ENCODE data around the gene AGPAT4.
"Not testable (repeated sequence)": the region's sequence is repeated elsewhere in the genome, so short reads cannot be mapped to it uniquely, and the experiment has no call there.

Gene AGPAT4

GRCh38 chr6:161198783-161199460 lies 74.9 kb downstream of the AGPAT4 start:
- DNase-seq = no peak

GRCh38 chr6:161198176-161198575 lies 75.7 kb downstream of the AGPAT4 start:
- DNase-seq = no peak

GRCh38 chr6:161195386-161195785 lies 78.5 kb downstream of the AGPAT4 start:
- no peak for DNase-seq

- no peak for DNase-seq
Measured at GRCh38 chr6:161194374-161194773, 79.5 kb downstream of the AGPAT4 start.

GRCh38 chr6:161192636-161193411 lies 81.0 kb downstream of the AGPAT4 start:
- DNase-seq = no peak

GRCh38 chr6:161191671-161192070 lies 82.2 kb downstream of the AGPAT4 start:
- DNase-seq = no peak

GRCh38 chr6:161191007-161191406 lies 82.9 kb downstream of the AGPAT4 start:
- no peak for DNase-seq

GRCh38 chr6:161189891-161190290 lies 84.0 kb downstream of the AGPAT4 start:
- DNase-seq = no peak

- DNase-seq = no peak
Measured at GRCh38 chr6:161188547-161189465, 85.1 kb downstream of the AGPAT4 start.

GRCh38 chr6:161186173-161186769 lies 87.6 kb downstream of the AGPAT4 start:
- no peak for DNase-seq

- no peak for DNase-seq
Measured at GRCh38 chr6:161181121-161181520, 92.7 kb downstream of the AGPAT4 start.

- DNase-seq = not testable (repeated sequence)
Measured at GRCh38 chr6:161178155-161178554, 95.7 kb downstream of the AGPAT4 start.

- not testable (repeated sequence) for DNase-seq
Measured at GRCh38 chr6:161176428-161176827, 97.4 kb downstream of the AGPAT4 start.

- DNase-seq = not testable (repeated sequence)
Measured at GRCh38 chr6:161172769-161173168, 101.1 kb downstream of the AGPAT4 start.

GRCh38 chr6:161171207-161171606 lies 102.7 kb downstream of the AGPAT4 start:
- no peak for DNase-seq

GRCh38 chr6:161169696-161170095 lies 104.2 kb downstream of the AGPAT4 start:
- DNase-seq = no peak

GRCh38 chr6:161169035-161169434 lies 104.8 kb downstream of the AGPAT4 start:
- no peak for DNase-seq

GRCh38 chr6:161168281-161168891 lies 105.5 kb downstream of the AGPAT4 start:
- DNase-seq = no peak

- DNase-seq = no peak
Measured at GRCh38 chr6:161166677-161167076, 107.2 kb downstream of the AGPAT4 start.

GRCh38 chr6:161166176-161166575 lies 107.7 kb downstream of the AGPAT4 start:
- DNase-seq = no peak

- no peak for DNase-seq
Measured at GRCh38 chr6:161164182-161164625, 109.7 kb downstream of the AGPAT4 start.

- no peak for DNase-seq
Measured at GRCh38 chr6:161163466-161164181, 110.2 kb downstream of the AGPAT4 start.
